CD14-positive monocyte (primary cell): ENCODE measurements around the gene C5. TPM values are rescaled to one million over a fixed set of nuclear protein-coding genes. Genes with fewer than 3 reads are reported as not detected.
A peak's percentile ranks its signal among the peaks of the same experiment; 100 is the strongest.

Experiments
- DNase-seq, 3 donors: peaks; one replicate each; pipeline ENCODE4 v3.0.0-alpha.2; 2011 to 2022
- H2AFZ ChIP-seq: 2 replicates; pipeline ENCODE4 v1.6.0; 2012; ENCODE audit warnings: mild to moderate bottlenecking, low read depth, low read length, inconsistent platforms; ENCODE audit not compliant: insufficient read depth, poor library complexity, severe bottlenecking
- H3K27ac ChIP-seq, 2 donors: 1 replicate in 1 of 2; 2 replicates in 1 of 2; pipeline ENCODE4 v1.5.1; 2012 to 2013; ENCODE audit warnings: low read length in 2 of 2, control low read depth in 1 of 2, inconsistent platforms in 1 of 2, low read depth in 1 of 2, mild to moderate bottlenecking in 1 of 2
- H3K27me3 ChIP-seq, 2 donors: one replicate each; pipeline versions ENCODE4 v1.6.0 to v1.6.1; 2011 to 2013; ENCODE audit warnings: low read length in 2 of 2; ENCODE audit not compliant: control insufficient read depth in 2 of 2, insufficient read depth in 2 of 2
- H3K36me3 ChIP-seq, 2 donors: replicated peaks in 1 of 2; 1 replicate in 1 of 2; 2 replicates in 1 of 2; pipeline versions ENCODE4 v1.5.1 to v1.6.1; 2012 to 2013; ENCODE audit warnings: low read length in 2 of 2, control low read depth in 1 of 2, inconsistent platforms in 1 of 2, mild to moderate bottlenecking in 1 of 2; ENCODE audit not compliant: insufficient read depth in 2 of 2, control insufficient read depth in 1 of 2
- H3K4me1 ChIP-seq, 2 donors: 1 replicate in 1 of 2; 2 replicates in 1 of 2; pipeline versions ENCODE4 v1.5.1 to v1.6.1; 2012 to 2013; ENCODE audit warnings: low read length in 2 of 2, control low read depth in 1 of 2, inconsistent platforms in 1 of 2, mild to moderate bottlenecking in 1 of 2, moderate library complexity in 1 of 2; ENCODE audit not compliant: insufficient read depth in 2 of 2, control insufficient read depth in 1 of 2
- H3K4me2 ChIP-seq: replicated peaks from 2 replicates; pipeline ENCODE3; 2012; ENCODE audit warnings: low read length, moderate library complexity, mild to moderate bottlenecking; ENCODE audit not compliant: poor library complexity, severe bottlenecking; ENCODE audit errors: extremely low read depth
- H3K4me3 ChIP-seq, 3 experiments: fragments of 200-600 bp in 1 of 3; sonication (generic) in 1 of 3; replicated peaks in 1 of 3; 1 replicate in 2 of 3; 2 replicates in 1 of 3; pipeline ENCODE4 v1.5.1; 2011 to 2013; ENCODE audit warnings: low read length in 3 of 3, mild to moderate bottlenecking in 3 of 3, control low read depth in 2 of 3, low read depth in 2 of 3, inconsistent platforms in 1 of 3, moderate library complexity in 1 of 3
- H3K79me2 ChIP-seq: 2 replicates; pipeline ENCODE4 v1.6.0; 2012; ENCODE audit warnings: mild to moderate bottlenecking, control low read depth, inconsistent platforms, low read length, moderate library complexity; ENCODE audit not compliant: insufficient read depth
- H3K9ac ChIP-seq: 2 replicates; pipeline ENCODE4 v1.6.0; 2017; ENCODE audit warnings: low read length, mild to moderate bottlenecking; ENCODE audit not compliant: insufficient read depth, poor library complexity, severe bottlenecking
- H3K9me3 ChIP-seq, 2 donors: replicated peaks in 1 of 2; 1 replicate in 1 of 2; 2 replicates in 1 of 2; pipeline versions ENCODE4 v1.5.1 to v1.6.1; 2012 to 2013; ENCODE audit warnings: low read length in 2 of 2, control low read depth in 1 of 2; ENCODE audit not compliant: control insufficient read depth in 1 of 2, insufficient read depth in 1 of 2
- H4K20me1 ChIP-seq: 2 replicates; pipeline ENCODE4 v1.6.0; 2012; ENCODE audit warnings: mild to moderate bottlenecking, low read length, control low read depth, moderate library complexity; ENCODE audit not compliant: insufficient read depth
- H3K27ac Mint-ChIP-seq, 7 donors: one replicate each; pipeline ENCODE4 v1.8.0; 2020; ENCODE audit warnings: mild to moderate bottlenecking in 7 of 7, mixed read lengths in 7 of 7, moderate library complexity in 6 of 7, inconsistent platforms in 2 of 7
- H3K27me3 Mint-ChIP-seq, 3 donors: one replicate each; pipeline ENCODE4 v1.8.0; 2021 to 2022; ENCODE audit warnings: low read depth in 3 of 3, mild to moderate bottlenecking in 3 of 3, mixed read lengths in 3 of 3, moderate library complexity in 3 of 3, inconsistent platforms in 1 of 3
- H3K36me3 Mint-ChIP-seq, 2 donors: one replicate each; pipeline ENCODE4 v1.8.0; 2020; ENCODE audit warnings: mixed read lengths in 2 of 2, inconsistent platforms in 1 of 2, mild to moderate bottlenecking in 1 of 2
- H3K4me1 Mint-ChIP-seq: one replicate; pipeline ENCODE4 v1.8.0; 2020; ENCODE audit warnings: mild to moderate bottlenecking, mixed read lengths
- H3K4me3 Mint-ChIP-seq, 2 donors: one replicate each; pipeline ENCODE4 v1.8.0; 2020; ENCODE audit warnings: mild to moderate bottlenecking in 2 of 2, mixed read lengths in 2 of 2, moderate library complexity in 1 of 2
- H3K9me3 Mint-ChIP-seq, 7 donors: one replicate each; pipeline ENCODE4 v1.8.0; 2020 to 2022; ENCODE audit warnings: mixed read lengths in 7 of 7, mild to moderate bottlenecking in 6 of 7, moderate library complexity in 6 of 7, inconsistent platforms in 2 of 7
- CTCF ChIP-seq: fragments of 200-600 bp; IDR thresholded peaks from one replicate; pipeline ENCODE4 v1.8.0; 2022; ENCODE audit warnings: antibody characterized with exemption, mild to moderate bottlenecking
- WGBS: methylation state at CpG from one replicate; pipeline ENCODE4 v1.1.5; 2013; ENCODE audit warnings: missing lambda C conversion rate; ENCODE audit not compliant: insufficient coverage; 5-methylcytosine and 5-hydroxymethylcytosine counted together
- intact Hi-C, 2 donors: fragments of 100-400 bp; cut with micrococcal nuclease; formaldehyde crosslinking; loops; one replicate each; pipeline versions ENCODE4 v1.15.0 to v1.15.1; 2023
- polyA plus RNA-seq, 3 donors: library from polyadenylated mRNA; depleted of rRNA in 1 of 3; unstranded in 2 of 3; stranded (reverse) in 1 of 3; fragments of 300-500 nt in 2 of 3; fragments of >200 nt in 1 of 3; fragmentation: Illumina TruSeq in 2 of 3; gene quantifications; 1 replicate in 2 of 3; 2 replicates in 1 of 3; pipeline ENCODE4 v1.2.3, GENCODE V29; 2012 to 2021

The C5 gene
- polyA plus RNA-seq, 3 donors, result 0.66 to 3.5 (median 1.2) TPM

- no peak for DNase-seq
- TF ChIP-seq CTCF, result no peak
- Histone ChIP-seq H3K4me3 (no peak overlapping the region), H3K9me3 (no peaks in the 10 kb centered on the region), H2AFZ (no peak overlapping the region), H3K27ac (no peak overlapping the region), H3K79me2 (no peaks in the 10 kb centered on the region), H4K20me1 (no peaks in the 10 kb centered on the region), H3K4me2 (no peak overlapping the region), H3K4me1 (no peaks in the 10 kb centered on the region), H3K27me3 (no peaks in the 10 kb centered on the region), H3K36me3 (no peaks in the 10 kb centered on the region), H3K9ac (no peak overlapping the region)
- Mint-ChIP-seq H3K27me3 (no peaks in the 10 kb centered on the region), H3K9me3 (peaks cover 0 to 3% (median 0%) of the 10 kb centered on the region in 7 donors), H3K36me3 (peaks cover 6 to 8% of the 10 kb centered on the region in 2 donors), H3K4me1 (peaks cover 8% of the 10 kb centered on the region), H3K27ac (peak overlapping the region in 1 of 7 donors; percentile 12), H3K4me3 (no peak overlapping the region)
- intact Hi-C loops, result no loop called here
- WGBS, result no CpG with 5 or more reads among the region's 1 CpG
These were observed 75.2 kb downstream of the C5 start for GRCh38 chr9:120974921-120975320.

GRCh38 chr9:120974181-120974580 is 75.9 kb downstream of the C5 start:
- Histone ChIP-seq H3K9ac (no peak overlapping the region), H3K79me2 (no peaks in the 10 kb centered on the region), H3K9me3 (no peaks in the 10 kb centered on the region), H3K4me3 (no peak overlapping the region), H4K20me1 (no peaks in the 10 kb centered on the region), H3K36me3 (no peaks in the 10 kb centered on the region), H3K4me1 (no peaks in the 10 kb centered on the region), H3K27me3 (no peaks in the 10 kb centered on the region), H3K4me2 (no peak overlapping the region), H2AFZ (no peak overlapping the region), H3K27ac (no peak overlapping the region)
- no peak for TF ChIP-seq CTCF
- H3K27ac Mint-ChIP-seq, result no peak overlapping the region
- peaks cover 4 to 6% of the 10 kb centered on the region in 2 donors for H3K36me3 Mint-ChIP-seq
- intact Hi-C loops, result no loop called here
- H3K4me1 Mint-ChIP-seq, result peaks cover 8% of the 10 kb centered on the region
- no peaks in the 10 kb centered on the region for H3K27me3 Mint-ChIP-seq
- DNase-seq, result no peak
- H3K4me3 Mint-ChIP-seq, result no peak overlapping the region
- 100% methylated on average over 2 of the region's 2 CpGs for WGBS
- peaks cover 0 to 3% (median 0%) of the 10 kb centered on the region in 7 donors for H3K9me3 Mint-ChIP-seq
